ENCODE measurements around the gene ITFG1. TPM values are rescaled to one million over a fixed set of nuclear protein-coding genes. Genes with fewer than 3 reads are reported as not detected.

Gene ITFG1
- total RNA-seq, 1 donor from 2014 or later: 66.3 TPM

DNA sequence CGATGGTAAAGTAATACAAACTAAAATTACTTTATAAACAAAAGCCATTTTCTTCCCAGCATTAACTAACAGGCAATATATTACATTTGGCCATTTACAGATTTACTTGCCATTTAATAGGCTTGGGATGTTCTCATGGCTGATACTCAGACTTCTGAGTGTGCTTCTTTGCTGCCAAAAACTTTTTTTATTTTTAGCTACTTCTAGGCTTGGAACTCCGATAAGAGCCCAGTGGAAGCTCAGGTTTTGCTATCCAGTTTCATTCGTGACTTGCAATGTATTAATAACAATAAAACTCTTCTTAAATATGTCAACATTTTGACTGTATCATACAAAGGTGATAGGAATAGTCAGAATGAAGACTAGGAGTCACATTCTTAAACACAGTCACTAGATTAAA lies 152.3 kb downstream of the ITFG1 start:
- Mint-ChIP-seq H3K4me3 (ENCODE audit: unreplicated experiment) (no peak overlapping the region), H3K27me3 (ENCODE audit: unreplicated experiment) (no peaks in the 10 kb centered on the region), H3K4me1 (ENCODE audit: unreplicated experiment) (no peaks in the 10 kb centered on the region), H3K9me3 (ENCODE audit: unreplicated experiment) (no peaks in the 10 kb centered on the region), H3K27ac (ENCODE audit: unreplicated experiment) (no peak overlapping the region), H3K36me3 (ENCODE audit: low read depth, unreplicated experiment) (no peaks in the 10 kb centered on the region)
- no peak for DNase-seq (ENCODE audit: low spot score)
- TF ChIP-seq, protein P1, sequence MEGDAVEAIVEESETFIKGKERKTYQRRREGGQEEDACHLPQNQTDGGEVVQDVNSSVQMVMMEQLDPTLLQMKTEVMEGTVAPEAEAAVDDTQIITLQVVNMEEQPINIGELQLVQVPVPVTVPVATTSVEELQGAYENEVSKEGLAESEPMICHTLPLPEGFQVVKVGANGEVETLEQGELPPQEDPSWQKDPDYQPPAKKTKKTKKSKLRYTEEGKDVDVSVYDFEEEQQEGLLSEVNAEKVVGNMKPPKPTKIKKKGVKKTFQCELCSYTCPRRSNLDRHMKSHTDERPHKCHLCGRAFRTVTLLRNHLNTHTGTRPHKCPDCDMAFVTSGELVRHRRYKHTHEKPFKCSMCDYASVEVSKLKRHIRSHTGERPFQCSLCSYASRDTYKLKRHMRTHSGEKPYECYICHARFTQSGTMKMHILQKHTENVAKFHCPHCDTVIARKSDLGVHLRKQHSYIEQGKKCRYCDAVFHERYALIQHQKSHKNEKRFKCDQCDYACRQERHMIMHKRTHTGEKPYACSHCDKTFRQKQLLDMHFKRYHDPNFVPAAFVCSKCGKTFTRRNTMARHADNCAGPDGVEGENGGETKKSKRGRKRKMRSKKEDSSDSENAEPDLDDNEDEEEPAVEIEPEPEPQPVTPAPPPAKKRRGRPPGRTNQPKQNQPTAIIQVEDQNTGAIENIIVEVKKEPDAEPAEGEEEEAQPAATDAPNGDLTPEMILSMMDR (IDR thresholded peaks at IDR 0.05; ENCODE audit: unreplicated experiment): no peak

DNA sequence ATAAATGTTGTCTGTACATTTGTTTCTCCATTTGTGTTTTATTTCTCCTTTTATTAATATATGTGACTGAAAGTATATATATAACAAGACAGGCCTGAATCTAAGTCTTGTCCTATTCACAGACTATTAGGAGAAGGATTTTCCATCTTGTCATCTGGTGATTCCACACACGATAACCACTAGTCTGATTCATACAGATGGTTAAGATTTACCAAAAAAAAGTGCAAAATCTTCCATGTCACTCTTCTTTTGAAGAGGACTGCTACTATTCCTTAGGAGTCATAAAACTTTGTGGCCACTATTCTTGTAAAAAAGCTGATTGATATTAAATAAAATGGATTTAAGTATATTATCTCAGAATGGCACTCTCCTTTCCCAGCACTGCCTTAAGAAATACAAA lies 156.3 kb downstream of the ITFG1 start:
- TF ChIP-seq, protein P1 (IDR thresholded peaks at IDR 0.05; ENCODE audit: unreplicated experiment): no peak
- no peak for DNase-seq (ENCODE audit: low spot score)
- Mint-ChIP-seq H3K27ac (ENCODE audit: unreplicated experiment) (no peak overlapping the region), H3K36me3 (ENCODE audit: low read depth, unreplicated experiment) (peaks cover 10% of the 10 kb centered on the region), H3K4me3 (ENCODE audit: unreplicated experiment) (no peak overlapping the region), H3K9me3 (ENCODE audit: unreplicated experiment) (no peaks in the 10 kb centered on the region), H3K4me1 (ENCODE audit: unreplicated experiment) (peaks cover 8% of the 10 kb centered on the region), H3K27me3 (ENCODE audit: unreplicated experiment) (no peaks in the 10 kb centered on the region)

DNA sequence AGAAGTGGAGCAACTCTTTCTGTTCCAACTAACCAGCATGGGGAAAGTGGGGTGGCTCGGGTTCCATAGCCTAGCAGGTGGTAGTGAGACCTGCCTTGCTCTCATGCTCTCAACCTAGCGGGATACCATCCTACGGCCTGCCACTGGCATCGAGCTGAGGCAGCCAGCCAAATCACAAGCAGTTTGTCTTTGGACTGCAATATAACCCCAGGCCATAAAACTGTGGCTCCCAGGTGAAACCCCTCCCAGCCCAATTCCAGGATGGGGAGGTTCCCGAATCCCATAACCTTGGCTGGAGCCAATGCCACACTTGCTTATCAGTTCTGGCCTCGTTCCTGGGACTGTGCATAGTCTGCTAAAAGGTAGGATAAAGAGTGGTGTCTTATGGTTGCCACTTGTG lies 161.3 kb downstream of the ITFG1 start:
- Mint-ChIP-seq H3K4me1 (ENCODE audit: unreplicated experiment) (peaks cover 11% of the 10 kb centered on the region), H3K9me3 (ENCODE audit: unreplicated experiment) (no peaks in the 10 kb centered on the region), H3K4me3 (ENCODE audit: unreplicated experiment) (no peak overlapping the region), H3K36me3 (ENCODE audit: low read depth, unreplicated experiment) (peaks cover 24% of the 10 kb centered on the region), H3K27ac (ENCODE audit: unreplicated experiment) (no peak overlapping the region), H3K27me3 (ENCODE audit: unreplicated experiment) (no peaks in the 10 kb centered on the region)
- TF ChIP-seq, protein P1 (IDR thresholded peaks at IDR 0.05; ENCODE audit: unreplicated experiment): no peak
- no peak for DNase-seq (ENCODE audit: low spot score)

DNA sequence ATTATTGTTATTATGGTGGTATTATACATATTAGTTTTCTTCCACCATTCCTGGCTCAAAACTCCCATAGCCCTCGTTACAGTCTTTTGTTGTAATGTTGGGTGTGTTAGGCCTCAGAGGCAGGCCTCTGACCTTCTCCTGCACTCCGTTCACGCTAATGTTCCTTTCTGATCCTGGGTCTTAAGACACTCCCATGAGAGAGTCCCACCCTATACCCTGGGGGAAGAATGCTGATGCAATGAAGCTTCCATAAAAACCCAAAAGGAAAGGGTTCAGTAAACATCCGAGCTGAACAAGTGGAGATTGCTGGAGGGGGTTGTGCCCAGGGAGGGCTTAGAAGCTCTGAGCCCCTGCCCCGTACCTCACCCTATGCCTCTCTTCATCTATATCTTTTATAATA lies 175.9 kb downstream of the ITFG1 start:
- peaks cover 10% of the 10 kb centered on the region for H3K36me3 Mint-ChIP-seq (ENCODE audit: low read depth, unreplicated experiment)
- peaks cover 2% of the 10 kb centered on the region for H3K27me3 Mint-ChIP-seq (ENCODE audit: unreplicated experiment)

DNA sequence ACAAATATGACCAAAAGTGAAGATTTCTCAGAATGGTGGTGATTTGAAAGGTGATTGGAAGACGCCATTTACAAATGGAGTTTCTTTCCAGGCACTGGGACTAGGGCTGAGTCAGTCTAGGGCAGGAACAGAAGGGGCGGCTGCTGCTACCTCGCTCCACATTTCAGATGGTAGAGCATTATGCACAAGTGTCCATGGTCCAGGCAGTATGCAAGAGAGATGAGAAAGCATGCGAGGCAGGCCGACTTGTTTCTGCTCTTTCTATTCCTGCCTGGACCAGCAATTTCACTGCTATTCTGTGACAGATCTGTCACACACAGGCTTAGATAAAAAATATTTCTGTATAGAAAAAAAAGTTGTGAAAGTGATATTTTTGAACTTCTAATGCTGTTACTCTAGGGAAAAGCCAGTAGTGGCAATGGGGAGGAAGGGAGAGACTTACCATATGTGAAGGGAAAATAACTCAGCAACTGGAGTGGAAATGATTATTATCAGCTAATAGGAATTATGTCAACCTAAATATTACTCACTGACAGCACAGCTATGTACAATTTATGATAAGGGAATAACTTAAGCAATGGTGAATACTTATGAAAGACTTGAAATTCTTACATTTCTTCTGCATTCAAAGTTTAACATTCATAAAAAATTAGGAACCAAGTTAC lies 182.4 kb downstream of the ITFG1 start:
- Mint-ChIP-seq H3K4me3 (ENCODE audit: unreplicated experiment) (no peak overlapping the region), H3K27me3 (ENCODE audit: unreplicated experiment) (no peaks in the 10 kb centered on the region), H3K36me3 (ENCODE audit: low read depth, unreplicated experiment) (no peaks in the 10 kb centered on the region), H3K9me3 (ENCODE audit: unreplicated experiment) (no peaks in the 10 kb centered on the region), H3K4me1 (ENCODE audit: unreplicated experiment) (no peaks in the 10 kb centered on the region), H3K27ac (ENCODE audit: unreplicated experiment) (no peak overlapping the region)
- no peak for DNase-seq (ENCODE audit: low spot score)
- TF ChIP-seq, protein P1 (IDR thresholded peaks at IDR 0.05; ENCODE audit: unreplicated experiment): no peak

More for the DNA sequence above, 175.9 kb downstream of the ITFG1 start:
- Mint-ChIP-seq H3K4me3 (ENCODE audit: unreplicated experiment) (no peak overlapping the region), H3K4me1 (ENCODE audit: unreplicated experiment) (no peaks in the 10 kb centered on the region), H3K9me3 (ENCODE audit: unreplicated experiment) (no peaks in the 10 kb centered on the region), H3K27ac (ENCODE audit: unreplicated experiment) (no peak overlapping the region)
- no peak for DNase-seq (ENCODE audit: low spot score)
- TF ChIP-seq, protein P1 (IDR thresholded peaks at IDR 0.05; ENCODE audit: unreplicated experiment): no peak
